HG03175 (cell line): ENCODE results near the gene CNTN2.

Experiments
- ATAC-seq: cut with Tn5 transposase; IDR thresholded peaks from one replicate; pipeline ENCODE4 v1.9.1; 2021; ENCODE audit warnings: mild to moderate bottlenecking, moderate library complexity; ENCODE audit not compliant: unreplicated experiment

CNTN2 gene

DNA sequence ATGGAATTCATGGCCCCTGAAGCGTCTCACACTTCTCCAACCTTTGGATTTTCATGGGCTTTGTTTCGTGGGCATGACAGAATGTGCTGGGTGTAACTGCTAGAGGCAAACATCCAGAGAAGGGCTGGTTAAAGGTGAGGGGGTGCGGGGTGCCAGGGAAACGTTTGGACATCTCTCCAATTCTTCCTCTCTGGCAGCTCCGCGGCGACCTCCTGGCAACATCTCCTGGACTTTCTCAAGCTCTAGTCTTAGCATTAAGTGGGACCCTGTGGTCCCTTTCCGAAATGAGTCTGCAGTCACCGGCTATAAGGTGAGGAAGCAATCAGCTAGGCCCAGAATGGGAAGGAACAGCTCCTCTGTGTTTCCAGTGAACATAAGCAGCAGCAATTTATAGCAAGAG lies 29.3 kb downstream of the CNTN2 start:
- no peak for ATAC-seq

- ATAC-seq, result no peak
These were observed 29.9 kb downstream of the CNTN2 start for GRCh38 chr1:205072881-205073280.

DNA sequence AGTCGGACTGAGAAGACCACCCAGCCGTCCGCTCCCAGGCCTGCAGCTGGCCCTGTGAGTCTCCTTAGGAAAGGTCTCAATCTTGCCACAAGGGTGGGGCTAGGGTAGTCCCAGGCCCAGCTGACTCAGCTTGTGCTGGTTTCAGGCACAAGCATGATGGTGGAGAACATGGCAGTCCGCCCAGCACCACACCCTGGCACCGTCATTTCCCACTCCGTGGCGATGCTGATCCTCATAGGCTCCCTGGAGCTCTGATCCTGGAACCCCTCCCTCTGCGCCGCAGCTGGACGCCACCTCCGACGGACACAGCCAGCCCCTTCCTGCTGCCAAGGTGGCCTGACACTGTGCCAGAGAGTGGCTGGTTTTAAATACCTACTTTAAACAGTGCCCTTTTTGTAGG lies 30.5 kb downstream of the CNTN2 start:
- ATAC-seq, result no peak

DNA sequence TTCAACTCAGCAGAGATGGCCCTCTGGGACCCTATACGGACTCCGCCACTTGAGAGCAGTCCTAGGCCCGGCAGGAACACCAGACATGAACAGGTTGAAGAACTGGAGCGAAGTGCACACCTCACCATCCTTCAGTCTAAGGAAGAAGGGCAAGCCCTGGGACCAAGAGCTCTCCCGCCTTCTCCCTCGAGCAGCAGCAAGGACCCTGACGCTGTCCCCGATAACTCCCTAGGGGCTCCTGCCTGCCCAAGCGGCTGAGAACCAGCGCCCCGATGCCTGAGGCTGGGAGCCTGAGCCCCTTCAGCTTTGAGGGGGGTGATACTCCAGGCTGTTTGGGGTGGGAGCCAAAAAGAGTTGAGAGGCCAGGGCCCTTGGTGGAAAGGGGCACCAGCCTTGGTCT lies 31.1 kb downstream of the CNTN2 start:
- ATAC-seq, result no peak

DNA sequence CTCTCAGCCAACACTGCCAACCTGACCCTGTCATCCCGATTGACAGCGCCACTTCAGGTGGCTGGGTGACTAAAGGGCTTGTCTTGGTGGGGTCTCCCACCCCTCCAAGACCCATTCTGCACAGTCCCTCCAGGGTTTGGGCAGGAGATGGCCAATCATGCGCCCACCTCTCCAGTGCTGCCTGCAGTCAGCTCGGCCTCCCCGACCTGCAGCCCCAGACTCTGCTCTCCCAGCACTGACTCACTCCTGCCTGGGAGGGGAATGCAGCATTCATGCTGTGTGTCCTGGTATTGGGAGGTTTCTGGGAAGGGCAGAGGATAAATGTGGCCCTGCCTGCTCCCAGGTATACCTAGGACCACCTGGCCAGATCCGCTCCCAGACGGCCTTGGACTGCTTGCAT lies 31.5 kb downstream of the CNTN2 start:
- ATAC-seq, result no peak

DNA sequence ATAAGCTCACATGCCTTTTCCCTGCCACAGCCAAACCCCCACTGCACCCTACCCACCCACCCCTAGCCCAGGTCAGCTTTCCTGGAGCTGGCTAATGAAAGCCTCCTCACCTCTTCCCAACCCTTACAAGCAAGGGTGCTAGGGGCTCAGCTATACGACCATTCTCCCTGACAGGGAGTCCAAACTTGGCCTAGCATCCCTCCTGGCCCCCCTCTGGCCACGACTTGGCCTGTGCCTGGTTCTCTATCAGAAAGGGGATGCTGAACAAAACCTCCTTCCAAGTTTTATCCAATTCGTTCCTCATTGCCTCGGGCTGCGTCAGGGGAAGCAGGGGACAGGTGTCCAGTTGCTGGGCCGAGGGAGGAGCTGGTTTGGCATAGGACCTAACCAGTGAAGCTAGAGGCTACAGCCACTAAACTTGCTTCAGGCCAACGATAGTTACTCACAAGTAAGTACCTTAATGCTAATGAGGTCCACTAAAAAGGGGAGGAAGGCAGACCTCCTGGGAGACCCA lies 32.7 kb downstream of the CNTN2 start:
- no peak for ATAC-seq

- no peak for ATAC-seq
These were observed 33.3 kb downstream of the CNTN2 start for GRCh38 chr1:205076245-205076761.

- no peak for ATAC-seq
These were observed 34.3 kb downstream of the CNTN2 start for GRCh38 chr1:205077158-205077933.

- no peak for ATAC-seq
These were observed 34.9 kb downstream of the CNTN2 start for GRCh38 chr1:205077934-205078311.

DNA sequence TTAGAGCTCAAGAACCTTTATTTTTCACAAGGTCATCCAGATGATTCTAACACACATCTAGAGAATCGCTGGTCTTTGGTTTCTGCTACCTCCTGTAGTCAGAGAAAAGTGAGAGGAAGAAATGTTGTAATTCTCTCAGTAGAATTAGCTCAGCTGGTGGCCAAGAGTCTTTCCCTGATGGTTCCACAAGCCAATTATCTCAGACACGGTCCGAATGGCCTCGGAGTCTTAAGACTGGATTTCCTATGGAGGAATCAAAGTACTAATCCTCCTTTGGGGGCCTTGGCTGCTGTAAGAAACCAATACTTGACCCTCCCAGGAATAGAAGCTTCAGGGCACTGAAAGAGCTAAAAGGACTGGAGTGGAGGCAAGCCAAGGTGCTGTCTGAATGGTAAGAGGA lies 39.4 kb downstream of the CNTN2 start:
- no peak for ATAC-seq

DNA sequence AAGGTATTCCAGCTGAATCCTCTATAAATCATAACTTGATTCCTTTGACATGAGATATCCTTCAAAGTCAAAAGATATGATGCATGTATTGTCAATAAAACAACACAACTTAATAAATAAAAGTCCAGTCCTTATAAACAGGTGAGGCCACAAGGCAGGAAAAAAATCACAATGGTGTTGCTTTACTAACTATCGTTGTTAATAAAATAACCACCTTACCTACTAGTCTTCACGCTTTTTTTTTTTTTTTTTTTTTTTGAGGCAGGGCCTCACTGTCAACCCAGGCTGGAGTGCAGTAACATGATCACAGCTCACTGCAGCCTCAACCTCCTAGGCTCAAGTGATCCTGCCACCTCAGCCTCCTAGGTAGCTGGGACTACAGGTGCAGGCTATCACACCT lies 41.3 kb downstream of the CNTN2 start, which contains the start of gene TMEM81:
Gene TMEM81, minus strand, starts transcription at position 101 of the 400 bp plus-strand sequence. CDS start 140 bp downstream, outside the sequence.
- ATAC-seq, result no peak

GRCh38 chr1:205088341-205088740 lies 45.3 kb downstream of the CNTN2 start:
- no peak for ATAC-seq

GRCh38 chr1:205091043-205091740 lies 48.2 kb downstream of the CNTN2 start:
- no peak for ATAC-seq

GRCh38 chr1:205095422-205095821 lies 52.4 kb downstream of the CNTN2 start:
- no peak for ATAC-seq

GRCh38 chr1:205098242-205098641 lies 55.2 kb downstream of the CNTN2 start:
- ATAC-seq, result no peak

DNA sequence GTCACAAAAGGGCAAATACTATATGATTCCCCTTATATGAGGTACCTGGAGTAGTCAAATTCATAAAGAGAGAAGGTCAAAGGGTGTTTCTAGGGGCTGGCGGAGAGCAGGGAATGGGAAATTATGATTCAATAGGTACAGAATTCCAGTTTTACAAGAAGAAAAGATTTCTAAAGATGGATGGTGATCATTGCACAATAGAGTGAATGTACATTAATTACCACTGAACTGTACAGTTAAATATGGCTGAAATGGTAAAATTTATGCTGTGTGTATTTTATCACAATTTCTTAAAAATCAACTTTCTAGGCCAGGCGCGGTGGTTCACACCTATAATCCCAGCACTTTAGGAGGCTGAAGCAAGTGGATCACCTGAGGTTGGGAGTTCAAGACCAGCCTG lies 59.4 kb downstream of the CNTN2 start:
- no peak for ATAC-seq

- ATAC-seq, result no peak
These were observed 64.3 kb downstream of the CNTN2 start for GRCh38 chr1:205107327-205107726.

DNA sequence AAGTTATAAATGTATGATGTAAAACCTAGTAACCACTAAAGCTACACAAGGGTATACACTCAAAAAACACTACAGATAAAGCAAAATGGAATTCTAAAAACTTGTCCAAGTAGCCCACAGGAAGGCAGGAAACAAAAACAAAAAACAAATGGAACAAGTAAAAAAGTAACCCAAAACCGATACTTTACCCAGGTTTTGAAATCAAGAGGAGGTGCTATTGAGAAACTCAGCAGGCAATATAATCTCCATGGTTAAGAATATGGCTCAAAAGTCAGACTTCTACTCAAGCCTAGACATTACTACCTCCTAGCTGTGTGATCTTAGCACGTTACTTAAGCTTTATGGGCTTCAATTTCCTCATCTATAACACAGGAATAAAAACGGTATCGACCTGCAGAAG lies 65.5 kb downstream of the CNTN2 start:
- ATAC-seq, result no peak

DNA sequence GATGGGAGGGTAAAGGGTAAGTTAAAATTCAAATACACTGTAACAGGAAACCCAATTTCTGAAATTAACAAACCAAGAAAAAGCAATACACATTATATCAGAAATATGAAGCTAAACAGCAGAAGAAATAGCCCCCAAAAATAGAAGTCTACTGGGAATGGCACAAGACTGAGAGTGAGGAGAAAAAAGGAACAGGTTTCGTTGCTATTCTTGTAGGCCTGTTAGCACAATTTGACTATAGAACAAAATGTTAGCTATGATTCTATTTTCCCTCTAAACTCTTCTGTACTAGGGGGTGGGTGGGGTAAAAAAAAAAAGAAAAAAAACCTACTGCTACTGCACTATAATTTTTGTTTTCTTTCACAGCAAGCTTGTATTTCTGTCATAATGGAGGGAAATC lies 66.3 kb downstream of the CNTN2 start:
- ATAC-seq, result no peak

DNA sequence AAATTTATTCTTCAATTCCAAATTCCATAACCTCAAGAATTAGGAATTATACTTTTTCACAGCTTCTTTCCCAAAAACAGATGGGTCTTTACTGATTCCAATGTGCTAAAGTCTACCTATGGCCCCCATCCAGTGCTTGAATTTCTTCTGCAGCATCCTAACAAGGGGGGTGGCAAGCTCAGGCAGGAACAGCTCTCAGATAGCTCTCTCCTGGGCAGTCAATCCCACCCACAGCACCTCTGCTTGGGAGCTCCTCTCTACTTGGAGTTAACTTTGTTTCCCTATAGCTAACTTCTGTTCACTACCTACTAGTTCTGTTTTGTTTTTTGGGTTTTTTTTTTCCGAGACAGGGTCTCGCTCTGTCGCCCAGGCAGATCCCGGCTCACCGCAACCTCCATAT lies 66.7 kb downstream of the CNTN2 start:
- ATAC-seq, result no peak

GRCh38 chr1:205111354-205111753 lies 68.3 kb downstream of the CNTN2 start:
- ATAC-seq, result no peak

DNA sequence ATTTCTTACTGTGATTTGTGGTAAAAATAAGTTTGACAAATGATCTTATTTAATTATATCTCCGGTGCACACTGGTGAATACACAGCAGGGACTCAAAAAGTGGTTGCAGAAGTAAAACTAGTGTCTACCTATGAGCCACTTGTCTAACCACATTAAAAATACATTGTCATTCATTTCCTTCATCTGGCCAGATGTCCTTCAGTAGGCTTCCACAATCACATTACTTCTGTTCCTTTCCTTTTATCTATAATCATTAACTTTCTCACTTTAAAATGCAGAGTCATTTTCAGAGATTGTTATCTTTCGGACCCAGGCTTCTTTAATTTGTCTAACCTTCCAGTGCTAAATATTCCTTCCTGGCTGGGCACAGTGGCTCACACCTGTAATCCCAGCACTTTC lies 75.7 kb downstream of the CNTN2 start:
- ATAC-seq, result no peak
